Activated CD4-positive, alpha-beta T cell treated with anti-CD3 and anti-CD28 coated beads, Interleukin-2, amount 50 U/mL, for 16 hours (primary cell): ENCODE measurements around the gene ZNF678.
A peak's percentile ranks its signal among the peaks of the same experiment; 100 is the strongest.
"Not testable (repeated sequence)": the region's sequence is repeated elsewhere in the genome, so short reads cannot be mapped to it uniquely, and the experiment has no call there.

Source experiments
- DNase-seq: peaks from one replicate; pipeline ENCODE4 v3.0.0-alpha.2; 2020

Gene ZNF678

DNA sequence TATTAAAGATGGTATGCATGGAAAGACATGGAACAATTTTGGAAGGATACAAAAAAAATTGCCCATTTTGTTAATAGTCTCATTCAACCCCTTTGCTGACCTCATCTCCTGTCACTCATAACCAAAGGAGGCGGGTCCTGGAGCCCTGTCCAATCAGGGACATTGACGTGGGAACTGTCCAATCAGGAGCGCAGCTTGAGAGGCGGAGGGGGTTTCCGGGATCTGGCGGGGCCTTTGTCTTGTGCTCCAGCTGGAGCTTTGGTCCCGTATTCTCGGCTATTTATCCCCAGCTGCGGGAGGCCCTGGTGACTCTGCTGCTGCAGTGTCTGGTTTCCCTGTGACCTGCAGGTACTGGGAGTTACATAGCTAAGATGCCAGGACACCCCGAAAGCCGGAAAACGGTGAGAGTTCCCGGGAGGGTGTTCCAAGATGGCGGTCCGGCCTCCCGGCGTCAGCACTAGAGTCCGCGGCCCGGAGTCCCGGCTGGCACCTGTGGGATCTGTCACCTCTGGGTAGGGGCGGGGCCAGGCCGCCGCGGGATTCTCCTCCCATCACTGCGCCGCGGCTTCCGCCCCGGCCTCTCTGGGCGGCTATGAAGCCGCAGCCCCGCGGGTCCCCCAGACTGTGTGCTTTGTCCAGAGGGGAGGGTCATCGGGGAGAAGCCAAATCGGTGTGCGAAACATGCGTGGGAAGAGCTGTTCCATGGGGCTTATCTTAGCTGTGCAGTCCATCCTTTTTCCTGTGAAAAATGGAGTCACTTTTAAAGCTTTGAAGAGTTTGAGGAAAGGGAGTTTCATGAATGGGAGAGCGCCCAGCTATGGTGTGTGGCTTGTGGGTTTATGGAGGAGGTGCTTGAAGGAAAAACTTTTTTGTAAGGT lies at the start of gene ZNF678:
ZNF678 (plus strand) TSS at position 233 of the 878 bp plus-strand sequence. CDS start 87,436 bp downstream, outside the sequence.
- peak; percentile 93 for DNase-seq

DNA sequence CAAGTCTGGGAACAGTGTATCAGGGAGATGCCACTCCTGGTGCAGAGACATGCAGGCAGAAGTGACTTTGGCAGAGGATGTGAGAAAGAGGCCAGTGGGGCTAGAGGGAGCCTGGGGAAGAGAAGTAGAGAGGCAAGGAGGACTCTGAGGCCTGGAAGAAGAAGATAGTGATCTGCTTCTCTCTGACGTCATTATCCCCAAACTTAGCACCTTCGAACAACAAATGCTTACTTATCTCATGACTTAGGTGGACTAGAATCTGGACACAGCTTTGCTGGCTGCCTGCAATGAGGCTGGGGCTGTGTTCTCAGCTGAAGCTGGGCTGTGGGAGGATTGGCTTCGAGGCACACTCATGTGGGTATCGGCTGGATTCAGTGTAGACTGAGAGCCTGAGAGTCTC lies 44.5 kb upstream of the ZNF678 start:
- no peak for DNase-seq

DNA sequence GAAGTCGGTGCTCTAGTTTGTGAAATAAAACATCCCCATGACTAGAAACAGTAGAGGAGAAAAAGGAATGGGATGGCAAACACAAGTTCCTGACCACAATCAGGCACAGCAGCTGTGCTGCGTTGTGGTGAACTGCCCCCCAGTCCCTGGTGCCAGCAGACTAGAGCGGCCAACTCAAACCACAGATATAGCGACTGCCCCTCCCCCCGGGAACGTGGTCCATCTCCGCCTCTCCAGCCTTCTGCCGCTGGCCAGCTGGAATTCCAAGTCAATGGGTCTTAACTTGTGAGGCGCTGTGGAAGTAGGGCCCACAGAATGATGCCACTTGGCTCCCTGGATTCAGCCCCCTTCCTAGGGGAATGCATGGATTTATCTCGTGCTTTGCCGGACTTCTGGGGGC lies 41.6 kb upstream of the ZNF678 start:
- DNase-seq: no peak

DNA sequence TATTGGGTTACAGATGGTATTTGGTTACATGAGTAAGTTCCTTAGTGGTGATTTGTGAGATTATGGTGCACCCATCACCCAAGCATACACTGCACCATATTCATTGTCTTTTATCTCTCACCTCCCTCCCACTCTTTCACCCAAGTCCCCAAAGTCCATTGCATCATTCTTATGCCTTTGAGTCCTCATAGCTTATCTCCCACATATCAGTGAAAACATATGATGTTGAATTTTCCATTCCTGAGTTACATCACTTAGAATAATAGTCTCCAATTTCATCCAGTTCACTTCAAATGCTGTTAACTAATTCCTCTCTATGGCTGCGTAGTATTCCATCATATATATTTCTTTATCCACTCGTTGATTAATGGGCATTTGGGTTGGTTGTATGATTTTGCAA lies 36.8 kb upstream of the ZNF678 start:
- no peak for DNase-seq

DNA sequence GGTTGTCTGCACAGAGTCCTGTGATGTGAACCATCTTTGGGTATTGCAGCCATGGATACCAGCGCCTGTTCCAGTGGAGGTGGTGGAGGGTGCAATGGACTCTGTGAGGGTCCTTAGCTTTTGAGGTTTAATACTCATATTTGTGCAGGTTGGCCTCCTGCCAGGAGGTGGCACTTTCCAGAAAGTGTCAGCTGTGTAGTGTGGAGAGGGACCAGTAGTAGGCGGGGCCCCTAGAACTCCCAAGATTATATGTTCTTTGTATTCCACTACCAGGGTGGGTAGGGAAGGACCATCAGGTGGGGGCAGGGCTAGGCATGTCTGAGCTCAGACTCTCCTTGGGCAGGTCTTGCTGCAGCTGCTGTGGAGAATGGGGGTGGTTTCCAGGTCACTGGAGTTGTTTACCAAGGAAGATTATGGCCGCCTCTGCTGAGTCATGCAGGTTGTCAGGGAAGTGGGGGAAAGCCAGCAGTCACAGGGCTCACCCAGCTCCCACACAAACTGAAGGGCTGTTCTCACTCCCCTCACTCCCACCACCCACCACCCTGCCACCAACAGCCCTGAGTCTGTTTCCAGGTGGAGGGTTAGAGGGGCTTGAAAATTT lies 31.2 kb upstream of the ZNF678 start:
- no peak for DNase-seq

DNA sequence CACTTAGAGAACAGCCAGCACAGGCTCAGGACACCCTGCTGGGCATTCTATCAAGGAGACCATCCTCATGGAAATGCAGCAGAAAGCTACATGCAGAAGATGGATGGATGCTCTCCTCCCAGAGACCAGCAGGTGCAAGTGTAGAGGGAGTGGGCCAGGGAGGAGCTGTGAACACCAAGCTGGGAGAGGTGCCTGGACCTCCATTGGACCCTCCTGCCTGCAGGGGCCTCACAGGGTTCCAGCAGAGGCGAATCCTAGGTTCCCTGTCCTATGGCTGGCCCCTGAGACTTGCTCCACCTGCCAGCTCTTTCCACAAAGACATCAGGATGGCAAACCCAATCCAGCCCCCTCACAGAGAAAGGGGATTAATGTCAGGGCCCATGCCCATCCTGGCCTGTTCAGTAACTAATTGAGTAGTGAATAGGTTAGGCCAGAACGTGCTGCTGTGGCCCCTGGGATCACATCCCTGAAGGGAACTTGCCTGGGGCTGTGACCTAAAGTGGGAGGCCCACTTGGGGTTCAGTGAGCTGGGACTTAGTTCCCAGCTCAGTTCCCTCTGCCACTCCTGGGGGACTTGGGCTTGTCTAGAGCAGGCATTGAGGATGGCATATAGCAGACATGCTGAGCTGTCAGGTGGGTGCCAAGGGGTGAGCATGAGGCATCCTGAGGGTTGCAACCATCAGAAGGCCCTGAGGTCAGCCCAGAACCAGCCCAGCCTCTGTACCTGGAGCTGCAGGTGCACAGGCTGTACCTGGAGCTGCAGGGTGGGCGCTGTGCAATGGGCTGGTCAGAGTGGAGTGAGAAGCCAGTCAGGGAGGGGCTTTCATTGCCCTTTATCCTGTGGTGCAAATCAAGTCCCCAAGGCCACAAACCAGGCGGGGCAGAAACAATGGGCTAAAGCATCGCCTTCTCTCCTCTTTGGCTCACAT lies 22.9 kb upstream of the ZNF678 start:
- no peak for DNase-seq

DNA sequence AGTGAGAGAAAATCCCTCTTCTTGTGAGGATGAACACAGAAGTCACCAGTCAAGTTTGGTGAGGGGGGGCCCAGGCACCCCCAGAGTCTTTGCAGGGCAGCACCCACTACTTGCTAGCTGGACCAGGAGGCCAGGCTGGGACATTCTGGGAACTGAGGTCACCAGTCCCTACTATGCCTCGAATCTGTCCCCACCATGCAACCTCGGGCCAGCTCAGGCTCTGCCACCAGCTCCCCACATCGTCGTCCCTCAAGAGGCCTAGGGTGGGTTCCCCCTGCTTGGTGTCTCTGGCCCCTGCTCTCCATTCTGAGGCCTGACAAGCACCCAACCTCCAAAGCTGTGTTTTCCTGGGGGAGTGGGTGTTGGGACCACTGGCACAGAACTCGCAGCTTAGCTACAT lies 22.2 kb upstream of the ZNF678 start:
- no peak for DNase-seq

DNA sequence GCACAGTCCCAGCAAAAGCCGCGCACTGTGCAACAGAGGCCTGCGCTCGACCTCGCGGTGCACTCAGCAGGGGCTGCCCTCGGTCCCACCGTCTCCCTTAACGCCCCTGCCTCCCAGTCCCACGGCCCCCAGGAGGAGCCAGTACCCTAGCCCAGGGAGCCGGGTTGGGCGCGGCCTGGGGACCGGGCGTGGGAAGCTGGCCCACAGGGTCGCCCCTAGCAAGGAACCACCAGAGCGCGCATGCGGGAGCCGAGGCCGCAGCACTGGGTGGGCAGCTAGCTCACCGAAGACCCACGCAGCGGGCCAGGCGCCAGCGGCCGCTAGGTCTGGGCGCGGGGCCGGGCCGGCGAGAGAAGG lies 21.6 kb upstream of the ZNF678 start:
- DNase-seq: no peak

DNA sequence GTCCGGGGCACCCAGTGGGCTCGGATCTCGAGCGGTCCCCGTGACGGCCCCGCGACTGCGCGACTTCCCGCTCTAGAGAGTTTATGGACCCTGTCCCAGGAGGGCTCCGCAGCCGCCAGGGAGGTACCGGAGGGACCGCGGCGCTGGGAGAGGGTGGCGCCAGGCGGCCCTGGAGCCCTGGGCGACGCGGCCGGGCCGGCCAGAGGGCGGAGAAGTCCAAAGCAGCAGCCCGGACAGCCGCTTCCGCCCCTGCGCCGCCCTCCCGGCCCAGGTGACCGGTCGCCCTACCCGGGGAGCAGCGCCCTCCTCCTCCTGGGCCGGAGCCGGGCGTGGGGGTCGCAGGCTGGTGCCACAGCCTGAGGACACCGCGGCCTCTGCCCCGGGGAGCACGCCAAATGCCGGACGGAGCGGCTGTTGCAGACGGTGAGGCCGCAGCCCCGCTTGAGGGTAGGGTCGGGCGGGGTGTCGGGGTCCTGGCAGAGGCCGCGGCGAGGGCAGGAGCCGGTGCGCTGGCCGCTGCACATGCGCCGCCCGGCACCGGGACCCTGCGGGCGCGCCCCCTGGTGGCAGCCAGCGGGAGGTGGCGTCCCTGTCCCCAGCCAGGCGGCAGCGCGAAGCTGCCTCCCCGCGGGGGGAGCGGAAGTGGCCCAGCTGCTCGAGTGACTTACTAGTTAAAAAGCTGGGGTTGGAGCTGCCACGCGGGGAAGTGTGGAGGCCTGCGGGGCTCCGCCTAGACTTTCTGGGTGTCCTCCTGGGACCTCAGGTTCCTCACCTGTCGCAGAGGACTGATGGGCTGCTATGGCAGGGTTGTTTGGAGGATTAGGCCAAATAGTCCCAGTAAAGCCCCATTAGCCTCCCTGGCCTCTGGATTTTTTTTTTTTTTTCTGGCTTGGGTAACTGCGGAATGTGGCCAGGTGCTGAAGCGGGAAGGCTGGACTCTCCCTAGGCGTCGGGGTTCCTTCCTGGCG lies 20.9 kb upstream of the ZNF678 start:
- peak; percentile 88 for DNase-seq

DNA sequence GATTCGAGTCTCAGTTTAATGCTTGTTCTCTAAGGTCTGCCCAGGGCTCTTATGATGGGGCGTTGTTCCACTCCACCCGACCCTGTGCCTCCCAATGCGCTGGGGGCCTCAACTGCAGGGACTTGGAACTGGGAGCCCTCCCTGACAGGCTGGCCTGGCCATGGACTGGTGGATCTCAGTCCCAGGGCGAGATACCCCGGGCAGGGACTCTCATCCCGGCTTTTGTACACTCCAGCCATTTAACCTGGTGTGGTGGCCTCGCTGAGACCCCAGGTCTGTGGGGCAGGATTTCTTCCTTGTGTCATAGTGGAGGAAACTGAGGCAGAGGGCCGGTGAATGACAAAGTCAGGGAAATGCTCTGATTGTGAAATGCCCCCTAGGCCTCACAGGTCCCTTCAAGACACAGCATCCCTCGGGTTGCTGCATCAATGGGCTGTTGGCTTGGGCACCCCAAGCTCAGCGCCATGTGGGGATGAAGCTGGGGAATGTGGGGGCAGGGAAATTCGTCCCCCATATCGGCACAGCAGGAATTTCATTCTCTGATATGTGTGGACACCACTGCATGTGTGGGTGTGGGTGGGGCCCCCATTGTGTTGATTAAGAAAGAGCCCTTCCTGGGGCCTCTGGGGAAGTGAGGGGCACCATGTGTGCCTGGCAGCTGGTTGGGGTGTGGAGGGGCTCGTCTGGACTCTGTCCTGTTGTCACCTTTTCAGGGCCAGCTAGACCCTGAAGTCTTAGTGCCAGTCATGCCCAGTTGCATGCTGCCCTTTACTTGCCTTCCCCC lies 19.9 kb upstream of the ZNF678 start:
- no peak for DNase-seq

DNA sequence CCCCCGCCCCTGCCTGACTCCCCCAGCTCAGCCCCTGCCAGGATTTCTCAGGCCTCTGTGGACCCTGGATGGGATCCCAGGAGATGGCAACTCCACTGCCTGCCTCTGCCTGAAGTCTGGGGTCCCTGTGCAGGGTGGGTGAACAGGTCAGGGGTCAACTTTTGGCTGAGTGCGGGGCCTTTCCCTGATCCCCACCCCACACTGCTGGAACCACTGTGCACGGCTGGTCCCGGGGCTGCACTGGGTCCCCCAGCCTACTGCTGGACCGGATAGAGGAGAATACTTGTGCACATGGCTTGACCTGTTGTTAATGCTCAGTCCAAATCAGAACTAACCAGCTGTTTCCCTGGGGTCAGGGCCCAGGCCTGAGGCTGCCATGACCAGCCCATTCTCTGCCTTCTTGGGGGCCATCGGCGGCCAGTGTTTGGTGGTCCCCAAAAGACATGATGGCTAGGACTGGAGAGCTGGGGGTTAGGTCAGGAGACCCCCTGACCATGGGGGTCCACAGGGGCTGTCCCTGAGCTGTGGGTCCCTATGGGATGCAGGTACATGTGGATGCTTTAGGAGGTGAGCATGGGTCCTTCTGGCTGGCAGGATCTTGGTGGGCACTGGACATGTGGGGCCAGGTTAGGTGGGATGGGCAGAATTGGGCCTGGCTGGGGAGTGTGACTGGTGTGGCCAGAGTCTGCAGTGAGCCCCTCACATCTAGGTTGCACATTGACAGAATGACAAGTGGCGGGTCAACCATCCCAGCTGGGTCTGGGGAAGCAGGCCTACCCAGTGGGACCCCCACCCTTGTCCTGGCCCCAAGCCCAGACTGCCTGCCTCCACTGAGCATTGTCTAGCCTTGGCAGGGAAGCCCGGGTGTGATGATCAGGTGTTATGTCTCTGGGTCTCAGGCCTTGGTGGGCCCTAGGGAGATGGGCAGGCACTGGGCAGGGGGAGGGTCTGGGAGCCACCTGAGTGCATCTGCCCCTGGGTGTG lies 19.0 kb upstream of the ZNF678 start:
- DNase-seq: no peak

DNA sequence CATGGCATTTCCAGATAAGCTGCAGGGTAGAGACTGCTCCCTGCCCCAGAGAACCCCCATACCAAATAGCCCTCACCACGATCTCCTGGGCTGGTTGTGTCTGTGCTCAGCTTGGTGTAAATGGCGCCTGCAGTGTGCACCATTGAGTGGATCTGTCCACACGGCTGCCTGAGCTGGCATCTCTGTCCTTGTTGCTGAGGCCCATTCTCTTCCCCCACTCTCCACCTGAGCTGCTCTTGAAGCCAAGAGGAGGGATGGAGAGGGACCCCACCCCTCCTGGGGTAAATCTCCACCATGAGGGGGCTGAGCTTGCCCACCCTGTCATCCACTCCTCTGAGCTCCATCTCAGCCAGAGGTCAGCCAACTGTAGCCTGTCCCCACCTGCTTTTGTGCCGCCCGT lies 18.0 kb upstream of the ZNF678 start:
- no peak for DNase-seq

DNA sequence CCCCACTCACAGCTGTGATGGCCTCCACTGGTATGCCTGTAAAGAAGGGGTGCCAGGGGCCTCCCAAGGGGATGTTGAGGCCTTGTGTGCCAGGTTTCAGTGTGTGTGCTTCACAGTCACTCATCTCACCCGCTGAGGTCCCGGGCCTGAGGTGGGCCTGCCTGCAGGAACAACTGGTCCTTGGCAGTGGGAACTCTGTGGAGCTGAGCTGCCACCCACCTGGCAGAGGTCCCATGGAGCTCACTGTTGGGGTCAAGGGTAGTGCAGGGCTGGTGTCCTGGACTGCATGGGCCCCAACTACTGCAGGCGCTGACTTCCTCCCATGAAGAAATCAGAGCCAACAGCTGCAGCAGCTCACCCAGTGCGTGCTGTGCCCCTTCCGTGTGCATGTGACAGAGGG lies 17.3 kb upstream of the ZNF678 start:
- DNase-seq: no peak

DNA sequence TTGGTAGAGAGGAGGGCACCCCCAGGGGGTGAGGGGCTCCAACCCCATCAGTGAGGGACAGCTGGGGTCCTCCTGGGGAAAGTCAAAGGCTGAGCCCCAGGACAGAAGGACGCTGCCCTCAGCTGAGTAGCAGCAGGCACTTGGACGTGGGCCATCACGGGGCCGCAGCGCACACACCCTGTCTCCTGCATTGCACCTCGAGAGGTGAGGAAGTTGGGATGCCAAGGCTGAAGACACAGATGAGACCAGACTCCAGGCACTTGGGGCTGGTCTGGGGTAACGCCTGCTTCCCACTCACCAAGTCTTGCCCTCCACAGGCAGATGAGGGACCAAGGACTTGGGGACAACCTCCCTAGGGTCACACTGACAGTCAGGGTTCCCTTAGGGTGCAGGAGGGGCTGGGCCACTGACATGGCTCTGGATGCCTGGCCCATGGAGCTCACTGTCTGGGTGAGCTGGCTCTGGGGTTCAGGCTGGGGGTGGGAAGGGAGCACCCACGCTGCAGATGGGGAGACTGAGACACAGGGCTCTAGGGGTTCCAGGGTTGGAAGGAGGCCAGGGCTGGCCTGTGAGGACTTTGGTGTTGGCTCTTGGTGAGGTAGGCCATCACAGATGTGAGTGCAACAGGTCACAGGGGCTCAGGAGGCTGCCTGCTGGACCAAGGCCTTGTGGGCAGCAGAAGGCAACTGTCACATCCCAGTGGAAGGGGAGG lies 16.6 kb upstream of the ZNF678 start:
- DNase-seq: no peak

DNA sequence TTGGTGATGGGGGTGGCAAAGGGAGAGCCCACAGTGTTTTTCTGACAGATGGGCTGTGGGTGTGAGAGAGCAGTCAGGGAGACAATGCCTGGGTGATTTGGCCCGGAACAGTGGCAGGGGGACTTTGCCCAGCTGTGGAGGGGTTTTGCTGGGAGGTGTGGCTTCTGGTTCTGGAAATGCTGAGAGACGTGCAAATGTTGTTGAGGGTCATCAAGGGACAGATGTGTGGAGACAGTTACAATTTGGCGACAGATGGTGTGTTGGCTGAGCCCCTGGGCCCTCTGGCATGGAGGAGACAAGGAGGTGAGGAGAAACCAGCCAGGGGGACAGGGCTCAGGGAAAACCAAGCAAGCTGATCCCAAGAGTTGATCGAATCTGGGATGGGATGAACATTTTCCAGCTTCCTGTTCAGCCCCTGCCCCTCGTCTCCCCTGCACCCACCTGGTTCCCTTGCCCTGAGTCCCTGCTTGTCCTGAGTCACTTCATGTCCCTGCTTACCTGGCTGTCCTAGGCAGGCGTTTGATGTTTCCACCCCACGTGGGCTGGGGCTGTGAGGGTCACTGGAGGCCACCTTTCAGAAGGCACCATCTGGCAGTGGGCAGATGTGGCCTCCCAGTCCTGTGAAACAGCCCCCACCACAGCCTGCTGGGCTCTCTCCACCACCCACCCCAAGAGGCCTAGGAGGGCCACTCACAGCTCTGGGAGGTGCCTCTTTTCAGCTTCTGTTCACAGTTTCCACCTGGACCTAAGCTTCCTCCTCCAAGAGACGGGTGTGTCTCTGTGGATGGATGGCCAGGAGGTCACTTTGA lies 15.8 kb upstream of the ZNF678 start:
- DNase-seq: no peak

DNA sequence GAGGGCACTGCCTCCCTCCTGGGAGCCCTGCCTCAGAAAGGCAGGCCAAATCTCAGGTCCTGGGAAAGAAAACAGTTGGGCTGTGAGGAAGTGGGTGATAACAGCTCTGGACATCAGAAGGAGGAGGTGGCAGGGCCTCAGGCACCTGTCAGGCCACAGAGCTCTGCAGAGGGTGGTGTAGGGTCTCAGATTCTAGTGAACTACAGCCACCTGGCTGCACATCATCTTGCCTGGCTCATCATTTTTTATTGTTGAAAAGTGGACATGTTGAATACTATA lies 15.3 kb upstream of the ZNF678 start:
- DNase-seq: no peak

DNA sequence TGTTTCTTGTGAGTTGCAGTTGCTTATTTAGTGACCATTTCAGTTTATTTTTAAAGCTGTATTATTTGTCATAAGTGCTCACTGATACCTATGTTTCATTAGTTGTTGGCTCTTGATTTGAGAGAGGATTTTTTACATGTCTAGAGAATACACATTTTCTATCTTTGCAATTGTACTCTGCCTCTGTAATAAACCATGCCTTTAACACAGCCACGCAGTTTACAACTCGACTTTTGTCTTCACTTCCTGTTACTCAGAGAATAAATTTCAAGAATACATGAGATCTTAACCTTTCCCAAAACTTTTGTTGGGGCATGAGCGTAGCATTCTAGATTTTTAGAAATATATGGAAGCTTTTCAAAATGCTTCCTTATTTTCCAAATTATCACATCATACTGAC lies 14.9 kb upstream of the ZNF678 start:
- DNase-seq: no peak

DNA sequence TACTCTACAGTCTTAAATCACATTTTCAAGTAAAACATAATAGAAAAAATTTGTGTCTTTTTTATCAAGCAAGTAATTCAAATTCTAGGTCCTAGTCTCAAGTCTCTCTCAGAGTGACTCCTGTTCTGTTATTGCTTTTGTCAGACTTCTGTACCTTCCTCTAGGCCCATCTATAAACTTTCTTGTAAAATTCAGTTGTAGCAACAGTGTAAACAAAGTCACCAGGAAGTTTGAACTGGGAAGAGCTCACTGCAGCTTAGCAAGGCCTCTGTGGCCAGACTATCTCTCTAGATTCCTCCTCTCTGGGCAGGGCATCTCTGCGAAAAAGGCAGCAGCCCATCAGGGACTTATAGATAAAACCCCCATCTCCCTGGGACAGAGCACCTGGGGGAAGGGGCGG lies 13.5 kb upstream of the ZNF678 start:
- DNase-seq: no peak

DNA sequence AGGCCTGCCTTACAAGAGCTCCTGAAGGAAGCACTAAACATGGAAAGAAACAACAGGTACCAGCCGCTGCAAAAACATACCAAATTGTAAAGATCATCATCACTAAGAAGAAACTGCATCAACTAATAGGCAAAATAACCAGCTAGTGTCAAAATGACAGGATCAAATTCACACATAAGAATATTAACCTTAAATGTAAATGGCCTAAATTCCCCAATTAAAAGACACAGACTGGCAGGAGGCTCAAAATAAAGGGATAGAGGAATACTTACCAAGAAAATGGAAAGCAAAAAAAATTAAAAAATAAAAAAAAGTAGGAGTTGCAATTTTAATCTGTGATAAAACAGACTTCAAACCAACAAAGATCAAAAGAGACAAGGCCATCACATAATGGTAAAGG lies 11.5 kb upstream of the ZNF678 start:
- not testable (repeated sequence) for DNase-seq
